Activated CD4-positive, alpha-beta T cell treated with anti-CD3 and anti-CD28 coated beads, Interleukin-2, amount 50 U/mL, for 4 hours (primary cell): Measurements from ENCODE around the gene JCAD.
"Not testable (repeated sequence)": the region's sequence is repeated elsewhere in the genome, so short reads cannot be mapped to it uniquely, and the experiment has no call there.

ENCODE experiments used
- DNase-seq, 2 experiments: peaks; one replicate each; pipeline ENCODE4 v3.0.0-alpha.2; 2020

Gene JCAD

GRCh38 chr10:30059209-30060107 lies at the start of gene JCAD:
Gene JCAD, minus strand, starts transcription at chr10:30059586. Its CDS starts 11,774 bp downstream, at chr10:30047812.
- DNase-seq: peak; percentile 25 to 27

DNA sequence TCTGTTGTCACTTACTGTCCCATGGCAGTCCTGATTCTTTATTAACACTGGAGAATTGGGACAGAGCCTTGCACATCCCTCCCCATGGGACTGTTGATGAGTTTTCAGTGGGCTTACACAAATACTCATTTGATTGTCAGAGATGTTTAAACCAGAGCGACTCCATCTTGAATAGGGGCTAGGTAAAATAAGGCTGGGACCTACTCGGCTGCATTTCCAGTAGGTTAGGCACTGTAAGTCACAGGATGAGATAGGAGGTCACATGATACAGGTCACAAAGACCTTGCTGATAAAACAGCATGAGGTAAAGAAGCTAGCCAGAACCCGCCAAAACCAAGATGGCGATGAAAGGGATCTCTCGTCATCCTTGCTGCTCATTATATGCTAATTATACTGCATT lies 47.6 kb upstream of the JCAD start:
- no peak for DNase-seq

DNA sequence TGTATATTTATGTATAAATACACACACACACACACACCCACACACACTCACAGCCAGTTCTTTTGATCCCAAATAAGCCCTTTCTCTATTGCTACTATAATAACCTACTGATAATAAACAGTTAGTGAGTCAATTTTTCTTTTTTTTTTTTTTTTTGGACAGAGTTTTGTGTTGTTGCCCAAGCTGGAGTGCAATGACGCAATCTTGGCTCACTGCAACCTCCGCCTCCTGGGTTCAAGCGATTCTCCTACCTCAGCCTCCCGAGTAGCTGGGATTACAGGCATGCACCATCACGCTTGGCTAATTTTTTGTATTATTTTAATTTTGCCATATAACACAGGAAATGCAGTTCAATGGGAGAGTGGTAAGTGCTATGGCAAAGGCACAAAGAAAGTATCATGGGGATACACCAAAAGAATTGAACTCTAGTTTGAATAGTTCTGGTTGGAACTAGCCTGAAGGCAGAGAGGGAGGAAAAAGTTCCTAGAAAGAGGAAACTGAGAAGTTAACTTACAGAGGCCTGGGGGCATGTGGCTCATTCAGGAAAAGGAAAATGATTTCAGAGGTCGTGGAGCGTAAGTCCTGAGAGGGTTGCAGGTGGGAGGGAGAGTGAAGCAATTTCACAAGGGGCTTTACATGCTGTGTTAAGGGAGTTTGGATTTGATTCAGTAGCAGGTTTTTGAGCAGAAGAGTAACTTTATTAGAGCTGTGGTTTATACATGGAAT lies 44.4 kb upstream of the JCAD start:
- DNase-seq: no peak

DNA sequence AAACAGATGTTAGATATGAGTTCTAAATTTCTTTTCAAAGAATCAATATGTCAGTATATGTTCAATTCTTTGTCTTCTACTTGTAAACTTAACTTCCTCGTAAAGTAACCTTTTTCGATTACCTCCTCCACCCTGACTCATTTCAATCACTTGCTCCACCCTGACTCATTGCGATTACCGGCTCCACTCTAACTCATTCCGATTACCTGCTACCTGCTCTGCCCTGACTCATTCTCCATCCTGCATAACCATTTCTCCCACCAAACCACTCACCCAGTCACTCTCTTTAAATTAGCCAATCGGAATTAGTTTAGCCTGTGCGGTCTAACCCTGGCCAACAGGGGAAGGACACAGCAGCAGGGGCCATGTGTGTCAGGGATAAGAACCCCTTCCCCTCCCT lies 40.3 kb upstream of the JCAD start:
- DNase-seq: not testable (repeated sequence)

DNA sequence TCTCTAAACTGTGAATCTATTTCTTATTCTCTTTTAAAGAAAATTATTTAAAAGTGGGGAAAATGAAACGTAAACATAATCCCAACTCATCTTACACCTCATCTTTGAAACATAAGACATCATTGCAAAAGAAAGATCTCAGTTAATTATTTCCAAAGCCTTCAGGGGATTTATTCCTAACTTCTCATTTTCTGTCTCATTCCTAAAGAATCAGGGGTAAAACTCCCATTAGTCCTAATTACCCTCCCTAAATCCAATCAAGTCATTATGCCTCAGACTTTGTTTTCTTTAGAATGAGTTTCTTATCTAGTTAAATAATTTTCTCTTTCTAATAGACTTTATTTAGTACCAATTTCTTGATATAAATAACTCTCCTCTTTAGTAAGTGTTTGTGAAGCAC lies 39.7 kb upstream of the JCAD start:
- no peak for DNase-seq

GRCh38 chr10:30098629-30099028 lies 39.2 kb upstream of the JCAD start:
- no peak for DNase-seq

GRCh38 chr10:30096564-30096963 lies 37.2 kb upstream of the JCAD start:
- no peak for DNase-seq

DNA sequence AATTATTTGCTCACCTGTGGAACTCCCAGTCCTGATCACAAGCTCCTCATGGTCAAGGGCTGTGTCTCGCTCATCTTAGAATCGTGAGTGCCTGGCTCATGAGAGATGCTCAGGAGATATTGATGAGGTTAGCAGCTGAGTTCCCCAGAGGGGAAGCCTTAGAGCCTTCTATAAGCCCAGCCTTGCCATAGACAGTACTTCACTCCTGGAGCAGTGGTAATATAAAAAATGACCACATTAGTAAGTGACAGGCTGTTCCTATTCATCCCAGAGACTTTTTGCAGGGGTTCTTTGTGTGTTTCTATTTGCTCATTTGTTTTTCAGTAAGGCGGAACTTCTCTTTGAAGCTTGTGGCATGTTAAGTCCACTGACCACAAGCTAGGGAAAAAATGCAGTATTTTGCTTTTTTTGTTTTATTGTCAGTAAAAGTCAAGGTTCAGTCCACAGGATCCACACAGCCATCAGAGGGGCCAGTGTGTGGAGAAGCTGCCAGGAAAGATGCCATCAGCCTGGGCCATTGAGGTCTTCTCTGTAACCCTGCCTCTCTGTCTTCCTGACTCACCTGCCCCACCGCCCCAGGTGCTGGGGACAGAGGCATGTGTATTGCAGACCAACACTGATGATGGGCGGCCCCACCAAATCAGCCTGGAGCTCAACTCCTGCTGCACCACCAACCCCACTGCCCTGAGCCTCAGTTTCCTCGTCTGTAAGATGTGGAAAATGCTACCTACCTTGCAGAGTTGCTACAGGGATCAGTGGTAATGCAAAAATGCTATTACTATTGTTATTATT lies 36.4 kb upstream of the JCAD start:
- no peak for DNase-seq

GRCh38 chr10:30094601-30095000 lies 35.2 kb upstream of the JCAD start:
- DNase-seq: no peak

- no peak for DNase-seq
These were observed 34.0 kb upstream of the JCAD start for GRCh38 chr10:30093303-30093950.

DNA sequence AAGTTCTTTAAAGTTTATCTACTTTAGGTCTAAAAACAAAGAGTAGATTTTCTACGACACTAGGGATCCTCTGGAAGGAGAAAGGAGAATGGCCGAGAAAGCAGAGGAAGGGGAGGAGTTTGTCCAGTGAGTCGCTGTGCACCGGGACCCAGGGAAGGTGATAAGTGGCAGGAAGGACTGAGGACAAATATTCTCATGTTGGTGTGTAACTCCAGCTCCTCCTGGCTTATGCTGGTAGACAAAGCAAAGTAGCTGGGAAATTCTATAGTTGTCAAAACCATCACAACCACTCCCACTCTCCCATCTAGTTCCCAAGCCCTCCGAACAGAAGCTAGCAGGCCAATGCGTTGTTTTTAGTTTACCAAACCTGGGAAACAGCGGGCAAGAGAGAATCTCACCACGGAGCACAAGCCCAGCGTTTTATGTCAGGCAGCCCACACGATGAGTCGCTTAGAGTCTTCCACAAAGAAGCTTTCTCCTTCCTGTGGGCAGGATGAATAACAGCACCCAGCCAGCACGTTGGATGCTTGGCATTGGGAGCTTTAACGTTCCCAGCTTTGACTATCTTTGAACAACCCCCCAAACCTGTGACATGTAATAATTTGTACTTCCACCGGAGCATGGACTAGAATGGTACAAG lies 32.9 kb upstream of the JCAD start:
- DNase-seq: no peak

- no peak for DNase-seq
These were observed 31.8 kb upstream of the JCAD start for GRCh38 chr10:30091136-30091535.

GRCh38 chr10:30088178-30088577 lies 28.8 kb upstream of the JCAD start:
- no peak for DNase-seq

DNA sequence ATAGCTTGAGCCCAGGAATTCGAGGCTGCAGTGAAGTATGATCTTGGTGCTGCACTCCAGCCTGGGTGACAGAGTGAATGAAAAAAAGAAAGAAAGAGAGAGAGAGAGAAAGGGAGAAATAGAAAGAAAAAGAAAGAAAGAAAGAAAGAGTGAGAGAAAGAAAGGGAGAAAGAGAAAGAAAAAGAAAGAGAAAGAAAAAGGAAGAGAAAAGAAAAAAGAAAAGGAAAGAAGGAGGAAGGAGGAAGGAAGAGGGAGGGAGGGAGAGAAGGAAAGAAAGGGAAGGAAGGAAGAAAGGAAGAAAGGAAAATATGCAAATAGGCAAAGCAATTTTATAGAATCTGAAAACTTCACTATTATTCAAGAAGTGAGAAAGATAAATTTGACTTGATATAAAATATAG lies 24.5 kb upstream of the JCAD start:
- no peak for DNase-seq

- DNase-seq: no peak
These were observed 21.8 kb upstream of the JCAD start for GRCh38 chr10:30081182-30081581.

DNA sequence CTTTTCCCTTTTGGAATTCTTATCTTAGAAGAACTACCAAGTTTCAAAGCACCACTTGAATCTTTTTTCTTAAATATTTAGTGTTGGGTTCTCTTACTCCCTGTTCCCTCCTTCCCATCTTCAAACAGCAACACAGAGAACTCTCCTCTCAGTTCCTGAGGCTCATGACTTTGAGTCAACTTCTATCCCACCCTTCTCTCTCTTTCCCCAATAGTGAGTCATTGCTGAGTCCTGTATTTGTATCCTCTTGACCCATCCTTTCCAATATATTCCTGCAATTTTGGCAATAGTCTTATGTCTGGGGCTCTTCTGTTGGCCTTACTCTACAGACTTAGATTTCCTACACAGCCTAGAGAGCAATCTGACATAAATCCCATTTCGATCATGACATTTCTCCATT lies 20.8 kb upstream of the JCAD start:
- DNase-seq: no peak

GRCh38 chr10:30079408-30079807 lies 20.0 kb upstream of the JCAD start:
- DNase-seq: no peak

DNA sequence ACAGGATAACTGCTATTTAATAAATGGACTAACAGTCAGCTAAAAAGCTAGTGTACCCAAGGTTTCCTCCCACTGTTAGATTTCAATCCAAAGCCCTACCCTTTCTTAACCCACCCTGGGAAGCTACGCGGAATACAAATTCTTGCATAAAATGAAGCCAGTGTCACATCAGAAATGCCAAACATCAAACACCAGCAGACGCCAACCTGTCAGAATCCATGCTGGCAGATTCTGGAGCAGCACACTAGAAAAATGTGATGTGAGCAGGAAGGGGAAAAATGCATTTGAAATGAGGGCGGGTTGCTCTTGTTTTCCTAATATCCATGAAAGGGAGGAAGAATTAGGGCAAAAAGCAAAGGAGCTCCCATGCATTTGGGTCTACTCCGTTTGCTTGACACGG lies 16.1 kb upstream of the JCAD start:
- DNase-seq: no peak

- DNase-seq: no peak
These were observed 15.5 kb upstream of the JCAD start for GRCh38 chr10:30074933-30075332.

DNA sequence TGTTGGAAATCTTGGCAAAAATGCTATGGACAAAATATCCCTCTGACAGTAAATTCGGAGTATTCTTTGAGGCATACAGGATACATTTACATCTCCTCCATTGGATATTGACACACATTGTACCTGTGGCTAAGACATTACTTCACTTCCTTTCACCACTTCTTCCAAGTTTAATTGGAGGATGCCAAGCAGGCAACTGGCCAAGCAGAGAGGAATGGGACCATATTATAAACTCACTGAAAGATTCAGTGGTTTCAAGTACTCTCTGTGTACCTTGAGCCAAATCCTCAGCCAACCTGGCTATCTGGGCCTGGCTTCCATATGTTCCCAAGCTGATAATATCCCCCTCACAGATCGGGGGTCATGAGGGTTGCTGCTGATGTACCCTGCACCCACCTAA lies 14.7 kb upstream of the JCAD start:
- no peak for DNase-seq

DNA sequence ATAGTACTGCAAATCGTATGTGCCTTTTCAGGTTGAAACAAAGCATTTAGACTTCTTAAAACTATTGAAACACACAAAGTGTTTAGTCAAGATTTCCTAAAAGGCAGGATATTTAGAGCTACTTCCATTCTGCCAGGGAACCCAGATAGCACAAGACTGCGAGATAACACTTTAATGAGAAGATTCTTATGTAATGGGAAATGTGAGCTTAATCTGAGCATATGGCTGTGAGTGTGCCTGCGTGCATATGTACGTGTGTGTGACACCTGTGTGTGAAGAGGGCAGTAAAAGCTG lies 14.3 kb upstream of the JCAD start:
- DNase-seq: no peak

- DNase-seq: no peak
These were observed 13.8 kb upstream of the JCAD start for GRCh38 chr10:30073045-30073766.
